HG03060 (cell line): Measurements from ENCODE around the gene SNN.

Experiments used
- ATAC-seq: cut with Tn5 transposase; IDR thresholded peaks from one replicate; pipeline ENCODE4 v1.9.1; 2021; ENCODE audit warnings: low read depth, moderate number of reproducible peaks; ENCODE audit not compliant: unreplicated experiment

SNN gene

GRCh38 chr16:11677959-11678881, 10.0 kb downstream of the SNN start:
- ATAC-seq: no peak

GRCh38 chr16:11679250-11679649, 11.0 kb downstream of the SNN start:
- ATAC-seq: no peak

GRCh38 chr16:11679941-11680911, 12.0 kb downstream of the SNN start:
- no peak for ATAC-seq

- no peak for ATAC-seq
Observed at GRCh38 chr16:11681556-11681955, 13.3 kb downstream of the SNN start.

- ATAC-seq: no peak
Observed at GRCh38 chr16:11681976-11682654, 13.9 kb downstream of the SNN start.

GRCh38 chr16:11682655-11683096, 14.4 kb downstream of the SNN start:
- no peak for ATAC-seq

GRCh38 chr16:11683145-11683544, 14.9 kb downstream of the SNN start:
- no peak for ATAC-seq

- no peak for ATAC-seq
Observed at GRCh38 chr16:11684231-11685025, 16.2 kb downstream of the SNN start.

- ATAC-seq: no peak
Observed at GRCh38 chr16:11685844-11686618, 17.8 kb downstream of the SNN start.

- ATAC-seq: no peak
Observed at GRCh38 chr16:11686713-11687380, 18.6 kb downstream of the SNN start.

- no peak for ATAC-seq
Observed at GRCh38 chr16:11687601-11688519, 19.6 kb downstream of the SNN start.

GRCh38 chr16:11688520-11688886, 20.2 kb downstream of the SNN start:
- no peak for ATAC-seq

GRCh38 chr16:11689031-11689840, 21.0 kb downstream of the SNN start:
- peak; percentile 81 for ATAC-seq

GRCh38 chr16:11691235-11691634, 23.0 kb downstream of the SNN start:
- ATAC-seq: no peak

- no peak for ATAC-seq
Observed at GRCh38 chr16:11691771-11692170, 23.5 kb downstream of the SNN start.

GRCh38 chr16:11692171-11692570, 23.9 kb downstream of the SNN start:
- no peak for ATAC-seq

- no peak for ATAC-seq
Observed at GRCh38 chr16:11692651-11693050, 24.4 kb downstream of the SNN start.
